ENCODE results near the gene TRAF2.
"Not testable (repeated sequence)": the region's sequence is repeated elsewhere in the genome, so short reads cannot be mapped to it uniquely, and the experiment has no call there.

Gene TRAF2

GRCh38 chr9:136858452-136858843, 27.9 kb upstream of the TRAF2 start:
- DNase-seq: no peak

DNA sequence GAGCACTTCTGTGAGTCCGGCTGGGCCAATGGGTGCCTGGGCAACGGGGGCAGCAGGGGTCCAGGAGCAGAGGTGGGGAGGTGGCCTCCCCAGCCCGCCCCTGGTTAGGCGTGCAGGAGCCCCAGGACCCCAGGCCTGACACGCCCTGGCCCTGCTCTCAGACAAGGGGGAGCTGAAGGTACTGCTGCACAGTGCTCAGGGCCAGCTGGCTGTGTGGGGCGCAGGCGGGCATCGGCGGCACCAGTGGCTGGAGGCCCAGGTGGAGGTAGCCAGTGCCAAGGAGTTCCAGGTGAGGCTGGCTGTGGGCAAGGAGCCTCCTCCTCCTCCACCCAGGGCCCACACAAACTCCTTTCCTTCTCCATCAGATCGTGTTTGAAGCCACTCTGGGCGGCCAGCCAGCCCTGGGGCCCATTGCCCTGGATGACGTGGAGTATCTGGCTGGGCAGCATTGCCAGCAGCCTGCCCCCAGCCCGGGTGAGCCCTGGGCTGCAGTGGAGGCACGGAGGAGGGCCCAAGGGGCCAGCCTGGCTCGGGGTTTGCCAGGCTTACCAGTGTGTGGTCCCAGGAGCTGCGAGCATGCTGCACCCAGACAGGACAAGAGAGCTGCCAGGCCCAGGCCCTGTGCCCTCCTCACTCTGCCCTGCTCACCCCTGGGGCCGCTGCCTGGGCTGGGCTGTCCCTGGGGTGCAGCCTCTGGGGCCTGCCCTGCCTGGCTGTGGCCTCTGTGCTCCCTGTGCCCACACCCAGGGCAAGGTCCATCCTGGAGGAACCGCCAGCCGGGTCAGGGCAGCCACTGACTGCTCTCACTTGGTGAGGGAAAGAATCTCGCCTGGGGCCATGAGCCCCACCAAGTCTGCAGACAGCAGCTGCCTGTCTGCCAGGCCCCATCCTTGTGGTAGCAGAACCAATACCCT, 27.2 kb upstream of the TRAF2 start:
- DNase-seq: no peak

- no peak for DNase-seq
Observed at GRCh38 chr9:136860529-136860928, 25.8 kb upstream of the TRAF2 start.

GRCh38 chr9:136860933-136861873, 25.1 kb upstream of the TRAF2 start:
- DNase-seq: no peak

DNA sequence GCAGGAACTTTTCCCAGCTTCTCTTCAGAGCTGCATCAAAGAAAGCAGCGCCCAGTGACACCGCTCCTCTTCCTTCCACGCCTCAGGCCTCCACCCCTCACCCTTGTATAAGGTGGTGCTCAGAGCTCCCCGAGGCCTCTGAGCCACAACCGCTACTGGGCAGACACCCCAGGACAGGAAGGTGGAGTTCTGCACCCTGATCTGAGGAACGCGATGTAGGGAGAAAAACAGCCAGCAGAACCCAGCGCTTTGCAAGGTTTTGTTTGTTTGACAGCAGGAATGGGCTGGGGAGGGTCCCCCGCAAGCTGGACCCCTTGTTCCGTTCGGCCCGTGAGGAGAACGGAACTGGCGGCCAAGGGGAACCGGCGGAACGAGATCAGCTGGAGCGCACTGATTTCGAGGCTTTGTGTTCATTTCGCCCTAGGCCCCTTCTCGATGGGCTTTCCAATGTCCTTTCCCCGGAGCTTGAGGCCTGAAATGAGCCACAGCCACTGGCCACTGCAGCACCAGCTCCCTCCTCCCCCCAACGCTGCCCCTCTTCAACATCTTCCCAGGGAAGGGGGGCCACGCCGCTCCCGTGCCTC, 24.4 kb upstream of the TRAF2 start:
- no peak for DNase-seq

DNA sequence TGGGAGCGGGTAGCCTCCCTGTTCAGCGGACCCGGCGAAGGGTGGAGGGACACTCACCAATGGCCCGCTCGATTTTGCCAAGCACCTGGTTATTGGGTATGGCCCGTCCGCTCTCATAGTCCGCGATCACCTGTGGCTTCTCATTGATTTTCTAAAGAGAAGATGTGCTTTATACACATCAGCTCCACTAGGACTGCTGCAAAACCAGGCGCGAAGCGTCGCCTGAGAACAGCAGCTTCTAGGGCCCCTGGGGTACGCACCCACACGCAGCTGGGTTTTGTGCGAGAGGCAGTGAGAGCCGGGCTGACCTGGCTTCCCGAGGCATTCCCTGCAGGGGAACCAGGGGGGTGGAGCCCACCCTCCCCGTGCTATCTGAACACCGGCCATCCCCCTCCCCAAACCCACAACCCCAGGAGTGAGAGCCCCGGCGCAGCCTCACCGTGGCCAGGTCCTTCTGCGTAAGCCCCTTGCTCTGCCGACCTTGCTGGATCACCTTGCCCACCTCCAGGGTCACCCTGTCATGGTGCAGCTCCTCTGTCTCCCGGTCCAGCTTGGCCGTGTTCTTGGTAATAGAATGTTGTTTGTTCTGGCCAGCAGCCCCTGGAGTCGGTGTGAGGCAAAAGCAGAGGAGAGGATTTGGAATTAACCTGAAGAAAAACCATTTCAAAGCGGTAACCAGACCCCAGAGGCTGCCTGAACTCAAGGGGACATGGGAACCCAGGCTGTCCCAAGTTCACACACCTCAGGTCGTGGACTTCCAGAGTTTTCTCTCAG, 23.3 kb upstream of the TRAF2 start:
- no peak for DNase-seq

DNA sequence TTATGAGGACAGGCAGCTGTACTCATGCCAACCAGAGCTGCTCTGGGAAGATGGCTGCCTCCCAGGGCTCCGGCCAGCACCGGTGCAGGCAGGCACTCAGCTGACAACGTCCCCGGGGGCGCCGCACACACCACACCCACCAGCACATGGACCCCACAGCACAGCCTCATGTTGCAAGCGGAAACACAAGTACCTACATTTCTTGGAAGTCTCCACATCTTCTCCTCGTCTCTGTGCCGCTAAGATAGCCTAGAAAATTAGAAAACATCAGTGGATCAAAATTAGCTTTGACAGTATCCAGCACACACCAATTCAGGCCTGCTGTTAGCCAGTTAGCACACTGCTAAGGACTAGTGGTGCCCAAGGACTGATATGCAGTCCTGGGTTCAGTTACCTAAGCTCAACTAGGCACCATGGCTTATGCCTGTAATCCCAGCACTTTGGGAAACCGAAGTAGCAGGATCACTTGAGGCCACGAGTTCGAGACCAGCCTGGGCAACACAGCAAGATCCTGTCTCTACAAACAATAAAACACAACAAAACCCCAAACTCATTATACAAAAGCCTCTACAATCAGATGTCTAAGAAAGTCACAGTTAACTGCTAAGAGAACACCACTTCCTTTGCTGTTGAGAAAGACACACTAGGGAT, 22.6 kb upstream of the TRAF2 start:
- no peak for DNase-seq

GRCh38 chr9:136865041-136865767, 21.1 kb upstream of the TRAF2 start:
- no peak for DNase-seq

DNA sequence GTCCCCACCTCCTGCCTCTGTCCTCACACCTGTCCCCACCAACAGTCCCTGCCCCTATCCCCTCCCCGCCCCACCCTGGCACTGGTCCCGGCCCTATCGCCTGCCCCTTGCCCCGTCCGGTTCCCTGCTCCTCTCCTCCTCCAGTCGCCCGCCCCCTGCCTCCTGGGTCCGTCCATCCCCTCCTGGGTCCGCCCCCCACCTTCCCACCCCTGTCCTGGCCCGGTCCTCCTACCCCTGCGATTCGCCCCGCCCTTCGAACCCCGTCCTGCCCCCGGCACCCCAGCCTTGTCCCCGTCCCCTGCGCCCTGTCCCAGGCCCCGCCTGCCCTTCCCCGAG, 20.6 kb upstream of the TRAF2 start:
- no peak for DNase-seq

DNA sequence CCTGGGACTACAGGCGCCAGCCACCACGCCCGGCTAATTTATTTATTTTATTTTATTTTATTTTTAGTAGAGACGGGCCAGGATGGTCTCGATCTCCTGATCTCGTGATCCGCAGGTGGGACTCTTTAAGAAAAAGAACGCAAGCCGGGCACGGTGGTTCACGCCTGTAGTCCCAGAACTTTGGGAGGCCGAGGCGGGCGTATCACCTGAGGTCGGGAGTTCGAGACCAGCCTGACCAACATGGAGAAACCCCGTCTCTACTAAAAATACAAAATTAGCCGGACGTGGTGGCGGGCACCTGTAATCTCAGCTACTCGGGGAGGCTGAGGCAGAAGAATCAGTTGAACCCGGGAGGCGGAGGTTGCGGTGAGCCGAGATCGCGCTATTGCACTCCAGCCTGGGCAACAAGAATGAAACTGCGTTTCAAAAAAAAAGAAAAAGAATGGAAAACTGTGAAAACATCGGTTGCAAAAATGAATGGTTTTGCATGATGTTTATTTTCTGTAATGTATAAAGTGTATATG, 19.4 kb upstream of the TRAF2 start:
- not testable (repeated sequence) for DNase-seq

- no peak for DNase-seq
Observed at GRCh38 chr9:136867480-136867879, 18.8 kb upstream of the TRAF2 start.

DNA sequence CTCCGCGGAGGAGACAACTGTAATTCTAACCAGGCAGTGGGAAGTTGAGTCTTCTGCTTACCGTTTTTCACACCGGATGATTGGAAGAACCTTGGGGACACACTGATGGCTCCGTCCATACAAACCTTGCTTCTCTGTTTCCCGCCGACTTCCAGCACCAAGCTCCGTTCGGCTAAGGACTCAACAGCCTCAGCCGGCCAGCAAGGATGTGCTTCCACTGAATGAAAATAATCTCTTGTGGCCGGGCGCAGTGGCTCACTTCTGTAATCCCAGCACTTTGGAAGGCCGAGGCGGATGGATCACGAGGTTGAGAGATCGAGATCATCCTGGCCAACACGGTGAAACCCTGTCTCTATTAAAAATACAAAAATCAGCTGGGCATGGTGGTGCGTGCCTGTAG, 18.4 kb upstream of the TRAF2 start:
- DNase-seq: no peak

DNA sequence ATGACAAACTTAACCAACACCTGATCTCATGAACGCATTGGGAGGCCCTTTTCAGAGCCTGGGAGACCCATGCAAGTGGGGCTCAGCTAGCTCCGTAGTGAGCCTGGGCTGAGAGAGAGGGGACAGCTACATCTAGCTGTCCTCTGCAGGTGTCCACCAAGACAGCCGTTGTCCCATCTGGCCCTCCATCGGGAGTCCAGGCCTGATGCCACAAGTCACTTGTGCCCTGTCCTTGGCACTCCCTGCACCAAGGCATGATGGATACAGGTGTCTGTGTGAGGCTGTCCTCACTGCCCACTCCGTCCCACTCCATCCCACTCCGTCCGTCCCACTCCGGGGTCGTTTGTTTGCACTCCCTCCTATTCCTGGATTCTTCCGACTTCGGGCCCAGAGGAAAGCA, 17.7 kb upstream of the TRAF2 start:
- DNase-seq: no peak

- not testable (repeated sequence) for DNase-seq
Observed at GRCh38 chr9:136869611-136870010, 16.7 kb upstream of the TRAF2 start.

DNA sequence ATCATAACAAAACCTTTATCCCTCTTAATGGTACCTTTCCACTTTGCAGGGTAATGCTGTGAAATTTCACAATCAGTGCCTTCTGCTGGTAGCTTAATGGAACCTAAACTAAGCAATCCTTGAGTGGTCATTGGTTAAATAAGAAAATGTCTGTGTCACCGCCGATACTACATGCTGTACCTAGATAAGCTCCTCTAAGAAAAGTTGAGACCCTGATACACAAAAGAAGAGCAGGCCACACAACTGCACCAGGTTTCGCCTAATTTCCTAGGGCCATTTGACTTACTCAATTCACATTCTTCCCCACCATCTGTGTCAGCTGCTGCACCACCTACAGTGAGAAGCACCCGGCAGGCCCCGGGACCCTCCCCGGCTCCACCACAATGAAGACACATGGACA, 11.2 kb upstream of the TRAF2 start:
- no peak for DNase-seq

GRCh38 chr9:136876476-136876875, 9.8 kb upstream of the TRAF2 start:
- DNase-seq: no peak

- no peak for DNase-seq
Observed at GRCh38 chr9:136880651-136881050, 5.7 kb upstream of the TRAF2 start.

DNA sequence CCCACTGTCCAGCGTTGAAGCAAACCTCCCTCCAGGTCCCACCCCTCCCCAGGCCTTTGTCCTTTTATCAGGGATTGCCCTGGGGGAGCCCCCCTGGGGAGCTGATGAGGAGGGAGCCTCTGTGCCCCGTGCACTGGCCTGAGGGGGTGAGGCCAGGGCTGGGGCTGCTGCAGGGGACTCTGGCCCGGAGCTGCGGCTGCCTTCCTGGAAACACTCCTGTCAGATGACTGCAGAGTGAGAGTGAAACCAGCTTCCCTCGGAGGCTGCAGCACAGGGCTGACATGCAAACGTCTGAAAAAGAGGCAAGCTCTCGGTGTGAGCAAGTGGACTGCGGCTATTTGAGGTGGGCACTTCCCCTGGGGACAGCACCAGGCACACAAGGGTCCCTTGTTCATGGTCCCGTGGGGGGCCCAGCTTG, 4.6 kb upstream of the TRAF2 start:
- no peak for DNase-seq

DNA sequence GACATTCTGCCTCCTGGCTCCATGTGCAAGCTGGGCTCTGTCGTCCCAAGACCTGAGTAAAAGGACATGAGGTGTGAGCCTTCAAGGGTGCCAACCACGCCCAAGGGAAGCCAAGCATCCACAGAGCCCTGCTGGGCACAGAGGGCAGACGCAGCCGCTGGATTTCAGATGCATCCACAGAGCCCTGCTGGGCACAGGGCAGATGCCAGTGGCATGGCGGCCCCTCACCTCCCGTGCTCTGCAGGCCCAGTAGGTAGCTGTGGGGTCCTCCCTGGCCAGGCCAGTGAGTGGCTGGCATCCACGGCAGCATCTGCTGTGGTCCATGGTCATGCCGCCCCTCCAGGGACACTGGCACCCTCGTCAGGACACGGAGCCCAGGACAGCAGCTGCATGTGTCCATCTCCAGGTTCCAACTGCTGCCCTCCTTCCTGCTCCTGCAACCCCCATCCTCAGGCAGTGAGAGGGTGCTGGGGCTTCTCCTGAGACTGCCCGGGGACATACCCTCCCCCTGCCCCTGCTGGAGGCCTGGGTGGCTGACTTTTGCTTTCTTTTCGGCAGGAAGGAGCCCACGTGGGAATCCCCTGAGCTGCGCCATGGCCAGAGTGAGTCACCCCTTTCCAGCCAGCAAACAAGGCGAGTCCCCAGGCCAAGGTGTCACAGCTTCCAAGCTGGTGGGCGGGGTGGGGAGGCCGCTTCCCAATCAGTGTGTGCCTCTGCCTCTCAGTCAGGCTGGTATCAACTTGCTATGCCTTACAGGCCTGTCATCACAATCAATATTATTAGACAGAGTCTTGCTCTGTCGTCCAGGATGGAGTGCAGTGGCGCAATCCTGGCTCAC, 4.0 kb upstream of the TRAF2 start:
- DNase-seq: peak; percentile 67

DNA sequence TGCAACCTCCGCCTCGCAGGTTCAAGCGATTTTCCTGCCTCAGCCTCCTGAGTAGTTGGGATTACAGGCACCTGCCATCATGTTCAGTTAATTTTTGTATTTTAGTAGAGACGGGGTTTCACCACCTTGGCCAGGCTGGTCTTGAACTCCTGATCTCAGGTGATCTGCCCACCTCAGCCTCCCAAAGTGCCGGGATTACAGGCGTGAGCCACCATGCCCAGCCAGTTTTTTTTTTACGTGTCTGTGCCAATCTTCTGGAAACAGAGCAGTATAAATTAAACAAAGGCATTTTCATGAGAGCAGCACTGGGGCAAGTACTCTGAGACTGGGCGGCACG, 3.4 kb upstream of the TRAF2 start:
- DNase-seq: not testable (repeated sequence)
